ENCODE measurements around the gene URGCP. TPM values are rescaled to one million over a fixed set of nuclear protein-coding genes. Genes with fewer than 3 reads are reported as not detected.

The URGCP gene, protein sequence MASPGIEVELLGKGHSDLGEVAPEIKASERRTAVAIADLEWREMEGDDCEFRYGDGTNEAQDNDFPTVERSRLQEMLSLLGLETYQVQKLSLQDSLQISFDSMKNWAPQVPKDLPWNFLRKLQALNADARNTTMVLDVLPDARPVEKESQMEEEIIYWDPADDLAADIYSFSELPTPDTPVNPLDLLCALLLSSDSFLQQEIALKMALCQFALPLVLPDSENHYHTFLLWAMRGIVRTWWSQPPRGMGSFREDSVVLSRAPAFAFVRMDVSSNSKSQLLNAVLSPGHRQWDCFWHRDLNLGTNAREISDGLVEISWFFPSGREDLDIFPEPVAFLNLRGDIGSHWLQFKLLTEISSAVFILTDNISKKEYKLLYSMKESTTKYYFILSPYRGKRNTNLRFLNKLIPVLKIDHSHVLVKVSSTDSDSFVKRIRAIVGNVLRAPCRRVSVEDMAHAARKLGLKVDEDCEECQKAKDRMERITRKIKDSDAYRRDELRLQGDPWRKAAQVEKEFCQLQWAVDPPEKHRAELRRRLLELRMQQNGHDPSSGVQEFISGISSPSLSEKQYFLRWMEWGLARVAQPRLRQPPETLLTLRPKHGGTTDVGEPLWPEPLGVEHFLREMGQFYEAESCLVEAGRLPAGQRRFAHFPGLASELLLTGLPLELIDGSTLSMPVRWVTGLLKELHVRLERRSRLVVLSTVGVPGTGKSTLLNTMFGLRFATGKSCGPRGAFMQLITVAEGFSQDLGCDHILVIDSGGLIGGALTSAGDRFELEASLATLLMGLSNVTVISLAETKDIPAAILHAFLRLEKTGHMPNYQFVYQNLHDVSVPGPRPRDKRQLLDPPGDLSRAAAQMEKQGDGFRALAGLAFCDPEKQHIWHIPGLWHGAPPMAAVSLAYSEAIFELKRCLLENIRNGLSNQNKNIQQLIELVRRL
- 10 to 100 TPM; 28.8 to 31.0 TPM for total RNA-seq

DNA sequence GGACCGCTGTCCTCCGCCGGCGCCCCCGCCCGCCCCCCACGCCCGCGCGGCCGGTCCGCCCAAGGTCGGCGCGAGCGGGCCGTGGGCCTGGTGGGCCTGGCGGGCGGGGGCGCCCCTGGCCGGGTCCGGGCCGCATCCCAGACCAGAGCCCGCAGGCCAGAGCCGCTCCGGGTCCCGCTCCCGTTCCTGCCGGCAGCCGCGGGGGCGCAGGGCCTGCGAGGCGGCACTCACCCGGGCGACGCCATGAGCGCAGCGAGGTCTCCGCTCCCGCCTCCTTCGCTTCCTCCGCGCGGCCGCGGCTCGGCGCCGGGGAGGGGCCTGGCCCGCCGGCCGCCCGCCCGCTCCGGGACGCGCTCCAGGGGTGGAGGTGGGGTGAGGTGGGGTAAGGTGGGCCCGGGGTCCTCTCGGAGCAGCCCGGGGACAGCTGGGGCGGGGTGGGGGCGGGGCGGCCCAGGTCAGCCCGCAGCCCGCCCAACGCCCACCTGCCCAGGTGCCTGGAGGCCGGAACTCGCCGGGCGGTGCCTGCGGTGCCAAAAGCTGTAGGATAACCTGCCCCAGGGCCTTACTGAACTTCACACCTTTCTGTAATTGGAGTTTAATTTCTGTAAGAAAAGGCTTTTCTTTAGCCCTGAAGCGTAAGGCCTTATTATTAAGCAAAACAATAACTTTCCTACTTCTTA is at the start of gene URGCP:
Gene URGCP, minus strand, starts transcription at position 266 of the 680 bp plus-strand sequence. Its CDS starts 21 bp downstream, at position 245.
- ChIA-PET CTCF (interaction anchor here (0.8 kb wide), 1 partner anchor 13 kb away, joined by 3 read pairs; no protein-coding TSS in a partner anchor), POLR2A (no interaction called here)

DNA sequence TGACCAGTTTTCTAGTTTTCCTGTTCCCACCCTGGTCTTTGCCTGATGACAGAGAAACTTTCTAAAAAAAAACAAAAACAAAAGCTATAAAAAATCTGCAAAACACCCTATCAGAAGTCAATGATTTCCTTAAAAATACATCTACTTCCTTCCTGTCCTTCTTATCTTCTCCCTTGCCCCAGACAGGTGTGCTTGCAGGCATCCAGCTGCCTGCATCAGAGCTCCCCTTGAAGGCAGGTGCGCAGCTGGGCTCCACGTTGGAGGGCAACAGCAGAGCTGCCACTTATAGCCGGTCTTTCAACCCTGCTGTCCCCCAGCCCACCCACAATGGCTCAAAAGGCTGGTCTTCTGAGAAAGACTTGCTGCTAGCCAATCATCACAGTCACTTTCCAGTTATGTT is 49.6 kb upstream of the URGCP start:
- POLR2A ChIA-PET = no interaction called here

DNA sequence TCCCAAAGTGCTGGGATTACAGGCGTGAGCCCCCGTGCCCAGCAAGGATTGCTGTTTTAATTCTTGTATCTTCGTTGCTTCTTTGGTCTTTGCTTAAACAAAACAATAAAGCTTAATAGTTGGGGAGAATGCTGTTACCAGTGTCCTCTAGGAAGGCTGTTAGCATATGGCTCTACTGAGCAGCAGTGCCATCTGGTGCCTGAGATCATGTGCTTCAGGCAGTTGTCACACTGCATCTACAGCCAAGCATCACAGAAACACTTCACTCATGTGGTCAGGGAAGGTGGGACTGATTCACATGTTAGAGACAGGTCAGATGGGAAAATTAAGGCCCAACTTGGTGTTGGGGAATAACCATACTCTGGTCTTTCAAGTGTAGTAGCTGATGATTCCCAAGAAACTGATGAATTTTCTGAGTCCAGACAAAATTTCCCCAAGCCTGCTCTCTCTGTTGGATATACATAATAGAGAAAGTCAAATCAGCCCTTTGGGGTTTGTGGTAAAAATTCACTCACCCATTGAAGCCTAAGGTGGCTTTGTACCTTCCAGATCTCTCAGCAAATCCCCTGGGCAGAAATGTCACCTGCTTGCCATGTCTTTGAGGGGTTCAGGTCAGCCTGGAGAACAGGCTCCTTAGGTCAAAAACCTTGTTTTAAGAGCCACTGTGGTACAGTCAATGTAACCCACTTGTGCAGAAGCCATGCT is 48.3 kb upstream of the URGCP start:
- POLR2A ChIA-PET = no interaction called here
- CTCF ChIA-PET = interaction anchor here (0.6 kb wide), 1 partner anchor 40 kb away, joined by 3 read pairs; no protein-coding TSS in a partner anchor

More for the DNA sequence above, 49.6 kb upstream of the URGCP start:
- CTCF ChIA-PET = no interaction called here

DNA sequence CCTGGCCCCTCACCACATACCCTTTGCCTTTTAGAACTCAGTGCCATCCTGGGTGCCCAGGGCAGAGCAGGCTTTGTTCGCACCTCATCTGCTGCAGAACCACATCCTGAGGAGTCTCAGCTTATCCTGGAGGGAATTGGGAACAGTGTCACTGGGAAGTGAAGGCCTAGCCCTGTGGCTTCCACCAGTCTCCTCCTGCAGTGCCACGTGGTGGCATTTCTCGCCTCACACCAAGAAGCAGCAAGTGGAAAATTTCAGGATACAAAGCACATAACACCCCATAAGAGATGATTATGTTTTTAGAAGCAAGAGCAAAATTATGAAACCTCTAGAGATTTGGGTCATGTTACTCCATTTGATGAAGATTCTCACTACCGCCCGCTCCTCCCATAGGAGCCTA is 46.7 kb upstream of the URGCP start:
- ChIA-PET POLR2A (no interaction called here), CTCF (no interaction called here)

DNA sequence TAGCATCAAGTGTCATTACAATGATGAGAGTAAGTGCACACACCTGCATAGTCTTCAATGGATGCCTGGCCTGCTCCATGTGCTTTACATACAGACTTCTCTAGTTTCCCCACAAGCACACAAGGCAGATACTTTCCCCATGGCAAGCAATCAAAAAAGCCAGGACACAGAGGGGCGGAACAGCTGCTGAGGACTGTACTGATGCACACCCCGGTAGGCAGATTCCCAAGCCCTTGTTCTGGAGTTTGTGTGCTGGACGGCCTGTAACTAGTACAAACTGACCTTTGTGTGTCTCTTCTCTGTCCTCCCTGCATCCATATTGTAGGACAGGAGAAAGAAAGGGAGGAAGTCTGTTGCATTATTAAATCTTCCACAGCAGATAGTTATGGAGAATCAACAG is 45.6 kb upstream of the URGCP start:
- POLR2A ChIA-PET = no interaction called here
- CTCF ChIA-PET = no interaction called here

DNA sequence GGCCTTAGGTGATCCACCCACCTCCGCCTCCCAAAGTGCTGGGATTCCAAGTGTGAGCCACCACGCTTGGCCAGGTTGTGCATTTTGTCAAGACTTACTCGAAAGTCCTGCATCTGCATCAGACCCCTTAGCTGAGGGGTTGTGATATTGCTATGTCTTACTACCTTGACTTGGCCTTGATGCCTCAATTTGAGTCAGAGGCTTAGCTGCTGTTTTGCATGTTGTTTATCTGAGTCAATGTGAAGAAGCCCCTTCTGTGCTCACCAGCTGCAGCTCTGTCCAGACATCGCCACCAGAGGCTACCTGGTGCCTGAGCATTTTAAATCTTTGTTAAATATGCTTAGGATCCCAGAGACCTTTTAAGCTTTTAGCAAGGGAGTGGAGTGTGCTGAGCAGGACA is 37.9 kb upstream of the URGCP start:
- CTCF ChIA-PET = interaction anchor here (1.0 kb wide), 1 partner anchor 9 kb away, joined by 3 read pairs; no protein-coding TSS in a partner anchor
- POLR2A ChIA-PET = no interaction called here

DNA sequence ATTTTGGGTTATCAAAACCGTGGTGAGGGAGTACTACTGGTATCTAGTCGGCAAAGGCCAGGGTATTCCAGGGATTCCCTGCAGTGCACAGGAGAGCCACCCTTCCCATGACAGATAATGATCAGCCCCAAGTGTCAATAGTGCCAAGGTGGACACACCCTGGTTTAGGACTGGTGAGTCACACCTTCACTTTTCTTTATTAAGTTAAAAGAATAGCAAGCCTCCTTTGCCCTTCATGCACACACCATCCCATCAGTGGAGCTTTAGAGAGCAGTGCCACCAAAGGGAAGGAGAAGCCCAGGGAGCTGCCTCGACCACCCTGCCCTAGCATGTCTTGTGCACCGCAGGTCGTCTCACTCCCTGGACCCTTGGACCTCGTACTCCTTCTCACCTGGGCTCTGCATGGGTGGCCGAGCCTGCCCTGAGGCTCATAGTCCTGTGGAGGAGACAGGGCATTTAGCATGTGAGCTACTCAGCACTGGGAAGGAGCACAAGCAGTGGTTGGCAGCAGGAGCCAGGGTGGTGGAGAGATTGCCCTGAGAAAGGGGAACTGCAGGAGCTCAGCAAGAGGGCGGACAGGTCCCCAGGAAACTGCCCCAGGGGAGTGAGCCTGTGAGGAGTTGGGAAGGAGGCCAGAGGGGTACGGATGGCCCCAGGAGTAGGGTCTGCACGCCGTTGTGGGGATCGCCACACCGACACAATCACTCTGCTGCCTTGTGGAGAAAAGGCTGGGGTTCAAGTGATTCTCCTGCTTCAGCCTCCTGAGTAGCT is 37.2 kb upstream of the URGCP start:
- CTCF ChIA-PET = interaction anchor here (1.0 kb wide), 1 partner anchor 8 kb away, joined by 3 read pairs; no protein-coding TSS in a partner anchor
- POLR2A ChIA-PET = no interaction called here

DNA sequence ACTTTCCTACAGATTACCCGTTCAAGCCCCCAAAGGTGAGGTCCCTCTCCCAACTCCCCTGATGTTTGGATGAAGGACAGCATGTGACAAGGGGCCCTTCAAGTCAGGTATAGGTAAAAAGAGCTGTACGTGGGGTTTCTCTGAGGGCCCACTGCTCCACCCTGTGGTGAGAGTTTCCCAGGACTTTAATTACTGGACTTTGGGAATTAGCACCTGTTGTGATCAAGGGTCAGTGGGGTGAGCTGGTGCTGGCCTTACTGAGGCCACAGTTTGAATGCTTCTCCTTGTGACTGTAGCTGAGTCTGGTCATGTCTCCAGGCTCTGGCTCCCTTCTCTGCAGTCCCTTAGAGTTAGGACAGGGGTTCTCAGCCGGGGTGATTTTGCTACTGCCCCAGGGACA is 36.6 kb upstream of the URGCP start:
- POLR2A ChIA-PET = no interaction called here
- CTCF ChIA-PET = no interaction called here

DNA sequence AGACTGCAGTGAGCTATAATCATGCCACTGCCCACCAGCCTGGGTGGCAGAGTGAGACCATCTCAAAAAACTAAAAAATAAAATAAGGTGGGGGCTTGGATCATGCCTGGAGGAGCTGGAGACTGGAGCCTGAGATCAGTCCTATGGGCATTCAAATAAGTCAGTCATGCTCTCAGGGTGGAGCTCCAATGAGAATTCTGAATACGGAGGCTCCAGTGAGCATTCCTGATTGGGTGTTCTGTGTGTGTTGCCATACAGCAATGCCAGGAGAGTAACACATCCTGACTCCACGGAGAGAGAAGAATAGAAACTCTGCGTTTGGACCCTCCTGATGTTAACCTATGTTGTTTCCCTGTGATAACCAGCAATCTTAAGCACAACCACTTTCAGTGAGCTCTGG is 35.9 kb upstream of the URGCP start:
- ChIA-PET CTCF (no interaction called here), POLR2A (no interaction called here)

DNA sequence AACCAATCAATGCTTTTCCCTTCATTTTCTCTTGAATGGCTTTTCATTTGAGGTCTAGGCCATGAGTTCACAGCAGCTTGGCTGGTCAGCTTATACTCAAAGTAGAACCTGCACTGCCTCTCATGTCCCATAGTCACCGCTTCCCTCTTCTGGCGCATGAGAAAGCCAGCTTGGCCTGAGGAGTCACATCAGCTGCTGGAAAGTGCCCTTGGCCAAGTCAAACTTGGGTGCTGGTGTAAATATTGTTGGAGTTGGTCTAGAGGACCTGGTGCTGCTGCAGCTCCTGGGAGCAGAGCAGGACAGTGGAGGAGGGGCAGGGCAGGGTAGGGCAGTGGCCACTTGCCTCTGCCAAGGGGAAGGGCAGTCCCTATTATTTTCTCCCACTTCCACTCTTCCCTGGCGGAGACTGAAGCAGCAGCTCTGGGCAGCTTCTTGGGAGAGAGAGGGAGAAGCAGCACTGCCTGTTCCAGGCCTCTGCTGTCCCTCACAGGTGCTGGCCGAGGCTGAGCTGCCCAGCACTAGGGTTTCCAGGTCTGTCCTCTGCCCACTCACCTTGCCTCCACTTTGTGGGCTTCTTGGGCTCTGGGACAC is 32.6 kb upstream of the URGCP start:
- ChIA-PET POLR2A (no interaction called here), CTCF (no interaction called here)

DNA sequence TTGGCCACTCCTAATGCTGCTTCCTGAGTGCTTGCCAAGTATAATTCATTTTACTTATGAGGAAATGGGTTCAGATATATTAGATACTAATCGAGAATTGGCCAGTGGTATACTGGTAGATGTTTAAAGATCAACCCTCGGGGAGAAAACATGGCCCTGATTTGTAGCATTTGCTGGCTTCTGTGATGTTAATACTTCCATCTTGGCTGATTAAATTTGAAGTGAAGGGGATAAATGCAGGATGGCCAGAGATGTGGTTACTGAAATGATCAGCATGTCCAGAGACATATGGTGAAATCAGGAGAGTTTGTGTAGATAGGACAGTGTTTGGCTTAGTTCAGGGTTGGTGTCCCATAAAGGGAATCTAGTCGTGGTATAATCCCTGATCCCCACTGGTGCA is 31.0 kb upstream of the URGCP start:
- ChIA-PET POLR2A (no interaction called here), CTCF (no interaction called here)

DNA sequence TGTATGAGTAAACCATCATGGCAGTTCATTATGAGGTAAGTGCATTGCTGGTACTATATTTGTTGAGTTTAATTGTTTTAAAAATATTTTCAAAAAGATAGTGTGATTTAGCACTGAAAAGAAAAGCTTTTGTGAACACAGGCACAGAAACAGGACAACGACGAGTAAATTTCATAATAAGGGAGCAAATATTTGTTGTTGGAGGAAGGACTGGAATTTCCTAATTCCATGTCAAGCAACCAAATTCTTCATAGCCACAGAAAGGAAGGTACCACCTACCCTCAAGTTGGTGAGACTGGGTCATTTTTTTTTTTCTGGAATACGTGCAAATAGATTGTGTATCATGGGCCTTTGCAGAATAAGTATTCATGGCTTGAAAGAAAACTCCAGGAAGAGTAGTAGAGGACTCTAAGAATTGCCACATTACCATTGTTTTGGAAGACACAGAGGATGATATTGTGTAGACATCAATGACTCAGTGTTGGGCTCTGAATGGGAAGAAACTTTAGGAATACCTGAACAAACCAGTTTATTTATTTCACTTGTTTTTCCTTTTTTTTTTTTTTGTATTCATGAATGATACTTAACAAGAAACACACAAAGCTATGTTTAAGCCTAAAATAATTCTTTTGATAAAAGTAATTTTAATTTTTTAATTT is 27.6 kb upstream of the URGCP start:
- ChIA-PET CTCF (interaction anchor here (0.7 kb wide), 1 partner anchor 307 kb away, joined by 3 read pairs; no protein-coding TSS in a partner anchor), POLR2A (no interaction called here)

DNA sequence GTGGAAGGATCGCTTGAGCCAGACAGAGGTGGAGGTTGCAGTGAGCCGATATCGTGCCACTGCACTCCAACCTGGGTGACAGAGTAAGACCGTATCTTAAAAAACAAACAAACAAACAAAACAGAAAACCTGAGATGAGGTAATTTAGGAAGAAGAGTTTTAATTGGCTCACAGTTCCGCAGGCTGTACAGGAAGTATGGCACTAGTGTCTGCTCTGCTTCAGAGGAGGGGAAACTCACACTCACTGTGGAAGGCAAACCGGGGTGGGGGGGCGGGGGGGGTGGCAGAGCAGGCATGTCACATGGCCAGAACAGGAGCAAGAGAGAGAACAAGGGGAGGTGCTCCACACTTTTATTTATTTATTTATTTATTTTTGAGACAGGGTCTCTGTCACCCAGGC is 24.9 kb upstream of the URGCP start:
- CTCF ChIA-PET = no interaction called here
- POLR2A ChIA-PET = no interaction called here

DNA sequence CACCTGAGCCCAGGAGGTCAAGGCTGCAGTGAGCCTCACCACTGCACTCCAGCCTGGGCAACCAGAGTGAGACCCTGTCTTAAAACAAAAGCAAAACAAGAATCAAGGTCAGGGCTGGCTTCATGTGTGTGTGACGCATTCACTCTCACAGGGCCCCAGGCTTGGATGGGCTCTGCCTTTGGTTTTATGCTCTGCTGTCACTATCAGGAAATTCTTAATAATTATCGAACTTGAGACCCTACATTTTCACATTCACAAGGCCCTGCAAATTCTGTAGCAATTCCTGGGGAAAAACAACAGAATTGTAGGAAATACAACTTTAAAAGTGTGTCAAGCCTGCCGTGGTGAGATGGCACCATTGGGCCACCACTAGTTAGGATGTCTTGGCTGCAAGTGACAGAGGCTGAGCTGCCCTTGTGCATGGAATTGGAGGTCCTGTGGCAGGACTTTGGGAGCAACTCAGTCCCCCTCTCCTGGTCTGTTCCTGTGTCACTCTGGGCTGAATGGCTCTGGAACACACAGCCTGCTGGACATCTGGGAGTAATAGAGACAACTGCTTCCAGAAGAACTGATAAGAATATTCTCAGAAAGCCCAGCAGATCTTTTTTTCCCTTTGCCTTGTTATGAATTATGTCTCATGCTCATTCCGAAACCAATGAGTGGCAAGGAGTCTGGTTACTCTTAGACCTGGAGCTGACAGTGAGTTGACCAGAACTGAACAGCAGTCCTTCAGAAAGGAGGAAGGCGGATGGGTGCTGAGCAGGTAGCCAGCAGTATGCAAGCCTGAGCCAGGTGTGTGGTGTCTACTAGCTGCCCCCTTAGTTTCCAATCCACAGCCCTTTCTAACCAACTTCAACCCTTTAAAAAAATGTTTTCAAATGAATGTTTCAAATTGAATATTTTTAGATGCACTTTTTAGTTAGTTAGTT is 23.4 kb upstream of the URGCP start:
- ChIA-PET POLR2A (no interaction called here), CTCF (interaction anchor here (0.7 kb wide), 1 partner anchor 36 kb away, joined by 3 read pairs; no protein-coding TSS in a partner anchor)

DNA sequence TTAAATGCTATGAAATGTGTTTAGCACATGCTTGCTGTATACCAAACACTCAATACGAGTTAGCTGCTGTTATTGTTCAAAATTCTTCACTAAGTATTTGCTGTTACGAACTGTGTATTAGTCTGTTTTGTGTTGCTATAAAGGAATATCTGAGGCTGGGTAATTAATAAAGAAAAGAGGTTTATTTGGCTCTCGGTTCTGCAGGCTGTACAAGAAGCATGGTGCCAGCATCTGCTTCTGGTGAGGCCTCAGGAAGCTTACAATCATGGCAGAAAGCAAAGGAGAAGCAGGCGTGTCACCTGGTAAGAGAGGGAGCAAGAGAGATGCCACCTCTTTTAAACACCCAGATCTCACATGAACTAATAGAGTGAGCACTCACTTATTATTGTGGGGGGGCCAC is 21.4 kb upstream of the URGCP start:
- ChIA-PET CTCF (no interaction called here), POLR2A (interaction anchor here (0.8 to 2.0 kb wide), 3 partner anchors 59 to 298 kb away, joined by 3 to 6 read pairs (median 5); partner anchors contain the start of gene MRPS24)

DNA sequence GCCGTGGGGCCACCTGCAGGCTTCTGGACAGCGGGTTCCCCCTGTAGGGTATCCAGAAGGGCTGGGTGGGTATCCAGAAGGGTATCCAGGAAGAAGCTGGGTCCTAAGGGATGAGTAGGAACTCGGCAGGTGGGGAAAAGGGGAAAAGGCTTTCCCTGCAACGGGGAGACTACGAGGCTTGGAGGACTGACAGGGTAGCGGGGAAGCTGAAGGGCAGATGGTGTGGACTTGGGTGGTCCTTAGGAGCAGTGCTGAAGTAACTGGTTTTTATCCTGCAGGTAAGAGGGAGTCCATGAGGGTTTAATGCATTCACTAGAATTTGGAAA is 20.4 kb upstream of the URGCP start:
- ChIA-PET POLR2A (interaction anchor here (1.0 to 2.4 kb wide), 4 partner anchors 22 to 995 kb away, joined by 3 to 6 read pairs (median 4); partner anchors contain the start of genes MRPL32, MRPS24 and PSMA2), CTCF (no interaction called here)
